ENCODE data around the gene ENPP1. TPM values are rescaled to one million over a fixed set of nuclear protein-coding genes. Genes with fewer than 3 reads are reported as not detected.

The ENPP1 gene
- total RNA-seq: 6.0 and 8.4 TPM in 2 replicates

- TF ChIP-seq CTCF (IDR thresholded peaks at IDR 0.05; ENCODE audit: insufficient read depth, low read depth, low read length): no peak
- peak within 1 kb of the TSS; percentile 64 for H3K4me3 ChIP-seq (ENCODE audit: low read depth, low read length)
- peak; percentile 53 for DNase-seq (ENCODE audit: low read depth)
These were observed at the start of gene ENPP1 for GRCh38 chr6:131807644-131808459. Gene ENPP1, plus strand, starts transcription at chr6:131808020. Its CDS starts 16 bp downstream, at chr6:131808036.

- no peak for TF ChIP-seq CTCF (IDR thresholded peaks at IDR 0.05; ENCODE audit: insufficient read depth, low read depth, low read length)
- no peak overlapping the region for H3K4me3 ChIP-seq (ENCODE audit: low read depth, low read length)
- DNase-seq (ENCODE audit: low read depth): no peak
These were observed 48.9 kb upstream of the ENPP1 start for GRCh38 chr6:131758920-131759319.

- no peak overlapping the region for H3K4me3 ChIP-seq (ENCODE audit: low read depth, low read length)
- no peak for TF ChIP-seq CTCF (IDR thresholded peaks at IDR 0.05; ENCODE audit: insufficient read depth, low read depth, low read length)
- no peak for DNase-seq (ENCODE audit: low read depth)
These were observed 46.6 kb upstream of the ENPP1 start for GRCh38 chr6:131761060-131761761.

- H3K4me3 ChIP-seq (ENCODE audit: low read depth, low read length): no peak overlapping the region
- TF ChIP-seq CTCF (IDR thresholded peaks at IDR 0.05; ENCODE audit: insufficient read depth, low read depth, low read length): no peak
- no peak for DNase-seq (ENCODE audit: low read depth)
These were observed 46.1 kb upstream of the ENPP1 start for GRCh38 chr6:131761762-131762067.

GRCh38 chr6:131762984-131763383 is 44.8 kb upstream of the ENPP1 start:
- no peak for TF ChIP-seq CTCF (IDR thresholded peaks at IDR 0.05; ENCODE audit: insufficient read depth, low read depth, low read length)
- DNase-seq (ENCODE audit: low read depth): no peak
- no peak overlapping the region for H3K4me3 ChIP-seq (ENCODE audit: low read depth, low read length)

GRCh38 chr6:131763749-131764148 is 44.1 kb upstream of the ENPP1 start:
- no peak for TF ChIP-seq CTCF (IDR thresholded peaks at IDR 0.05; ENCODE audit: insufficient read depth, low read depth, low read length)
- no peak overlapping the region for H3K4me3 ChIP-seq (ENCODE audit: low read depth, low read length)
- no peak for DNase-seq (ENCODE audit: low read depth)
